LNCaP clone FGC (cell line): ENCODE measurements around the gene PDZD4.

Experiments used
- DNase-seq: peaks from one replicate; pipeline ENCODE4 v3.0.0-alpha.2; 2011; ENCODE audit warnings: low read depth
- H3K4me3 ChIP-seq: 2 replicates; pipeline ENCODE4 v1.5.1; 2011; ENCODE audit warnings: mild to moderate bottlenecking, low read depth, low read length, control low read depth
- CTCF ChIP-seq: IDR thresholded peaks from 2 replicates; pipeline ENCODE4 v1.5.1; 2012; ENCODE audit warnings: mild to moderate bottlenecking; ENCODE audit not compliant: control insufficient read depth, insufficient read depth; ENCODE audit errors: extremely low read depth

The PDZD4 gene

GRCh38 chrX:153832728-153833127, 2.4 kb upstream of the PDZD4 start:
- no peak for TF ChIP-seq CTCF
- no peak for DNase-seq

GRCh38 chrX:153831429-153832150, 1.2 kb upstream of the PDZD4 start:
- TF ChIP-seq CTCF = no peak
- DNase-seq = no peak
- no peak overlapping the region for H3K4me3 ChIP-seq

More at GRCh38 chrX:153832728-153833127, 2.4 kb upstream of the PDZD4 start:
- no peak overlapping the region for H3K4me3 ChIP-seq

GRCh38 chrX:153830640-153831428, 490 bp upstream of the PDZD4 start:
- no peak for DNase-seq
- H3K4me3 ChIP-seq = no peak overlapping the region

GRCh38 chrX:153829549-153829798, 870 bp downstream of the PDZD4 start:
- TF ChIP-seq CTCF = no peak
- H3K4me3 ChIP-seq = no peak overlapping the region
- DNase-seq = no peak

More at GRCh38 chrX:153830640-153831428, 490 bp upstream of the PDZD4 start:
- no peak for TF ChIP-seq CTCF

DNA sequence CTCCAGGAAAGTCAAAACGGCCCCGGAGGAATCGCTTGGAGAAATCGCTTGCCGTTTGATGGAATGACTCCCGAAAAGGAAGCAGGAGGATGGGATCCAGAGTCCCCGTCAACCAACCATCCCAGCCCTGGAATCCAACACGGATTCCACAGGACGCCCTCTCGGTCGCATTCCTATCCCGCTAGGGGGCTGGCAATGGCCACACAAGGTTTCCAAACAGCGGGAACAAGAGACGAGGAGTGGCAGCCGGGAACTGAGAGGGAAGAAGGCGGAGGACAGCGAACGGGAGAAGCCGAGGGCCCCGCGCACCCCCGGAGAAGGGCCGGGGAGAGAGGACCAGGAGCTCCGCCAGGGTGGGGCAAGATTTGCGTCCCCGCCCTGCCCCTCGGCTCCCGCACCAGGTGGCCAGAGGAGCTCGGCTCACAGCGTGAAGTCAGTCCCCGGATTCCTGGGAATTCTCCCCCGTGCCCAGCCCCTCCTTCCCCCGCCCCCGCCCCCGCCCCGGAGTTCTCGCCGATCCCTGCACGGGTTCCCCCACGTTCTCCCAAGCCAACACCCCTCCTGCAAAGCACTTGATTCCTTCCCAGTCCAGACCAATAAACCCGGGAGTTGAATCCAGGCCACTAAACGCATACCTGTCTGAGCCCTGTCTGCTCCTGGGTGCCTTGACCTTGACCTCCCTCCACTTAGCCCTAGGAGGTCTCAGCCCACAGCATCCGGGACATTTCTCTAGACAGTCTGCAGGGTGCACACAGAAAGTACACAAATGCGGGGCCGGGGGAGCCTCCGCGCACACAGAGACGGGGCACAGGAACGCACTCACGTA, 1.4 kb downstream of the PDZD4 start:
- H3K4me3 ChIP-seq = no peak overlapping the region
- TF ChIP-seq CTCF = no peak
- no peak for DNase-seq

DNA sequence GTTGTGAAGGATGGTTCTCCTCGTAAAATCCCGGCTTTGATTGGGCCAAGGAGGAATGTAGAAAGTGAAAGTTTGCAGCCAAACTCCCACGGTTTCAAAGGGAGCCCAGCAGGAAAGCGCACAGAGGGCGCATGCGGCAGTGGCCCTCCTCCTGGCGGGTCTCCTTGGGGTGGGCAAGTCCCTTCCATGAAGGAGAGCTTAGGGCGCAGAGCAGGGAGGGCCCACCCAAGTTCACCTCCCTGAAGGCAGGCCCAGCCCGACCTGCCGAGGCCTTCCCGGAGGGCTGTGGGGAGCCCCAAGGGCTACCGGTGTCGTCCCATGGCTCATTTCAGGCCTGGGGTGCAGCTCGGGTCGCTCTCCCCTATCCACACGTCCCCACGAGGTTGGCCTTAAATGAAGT, 2.0 kb downstream of the PDZD4 start:
- no peak for TF ChIP-seq CTCF
- no peak overlapping the region for H3K4me3 ChIP-seq
- no peak for DNase-seq
